GM12892 (cell line): ENCODE measurements around the gene PCNX1.

ENCODE experiments used
- POLR2A ChIP-seq: IDR thresholded peaks from 2 replicates; pipeline ENCODE4 v1.6.1; 2011; ENCODE audit warnings: low read depth, low read length, control low read depth
- TAF1 ChIP-seq: IDR thresholded peaks from 2 replicates; pipeline ENCODE4 v1.6.1; 2011; ENCODE audit warnings: low read depth, mild to moderate bottlenecking, control low read depth, low read length, borderline replicate concordance

DNA sequence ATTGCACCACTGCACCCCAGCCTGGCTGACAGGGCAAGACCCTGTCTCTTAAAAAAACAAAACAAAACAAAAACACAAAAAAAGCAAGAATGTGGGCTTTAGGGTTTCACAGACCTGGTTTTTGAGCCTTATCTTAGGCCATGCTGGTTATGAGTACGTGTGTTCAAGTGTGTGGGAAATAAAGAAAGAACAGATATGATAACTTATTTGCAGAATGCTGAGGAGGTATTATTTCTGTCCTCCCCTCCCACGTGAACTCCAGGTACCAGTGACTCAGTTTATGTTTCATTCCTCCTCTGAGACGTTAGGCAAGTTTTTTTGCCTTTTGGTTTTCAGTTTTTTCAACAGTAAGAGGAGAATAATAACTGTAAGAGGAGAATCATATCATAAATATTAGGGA is 49.3 kb downstream of the PCNX1 start:
- TF ChIP-seq TAF1 = no peak
- TF ChIP-seq POLR2A = no peak
